ENCODE measurements around the gene EMC9.

EMC9 gene

GRCh38 chr14:24098927-24099813 lies 42.2 kb downstream of the EMC9 start:
- no peak overlapping the region for H3K4me3 ChIP-seq (ENCODE audit: low read depth, low read length)

GRCh38 chr14:24098229-24098926 lies 43.0 kb downstream of the EMC9 start:
- no peak for TF ChIP-seq CTCF (IDR thresholded peaks at IDR 0.05; ENCODE audit: borderline replicate concordance, insufficient read depth, low read depth, low read length)
- no peak overlapping the region for H3K4me3 ChIP-seq (ENCODE audit: low read depth, low read length)

More at GRCh38 chr14:24098927-24099813, 42.2 kb downstream of the EMC9 start:
- TF ChIP-seq CTCF (IDR thresholded peaks at IDR 0.05; ENCODE audit: borderline replicate concordance, insufficient read depth, low read depth, low read length), result no peak

- no peak overlapping the region for H3K4me3 ChIP-seq (ENCODE audit: low read depth, low read length)
- TF ChIP-seq CTCF (IDR thresholded peaks at IDR 0.05; ENCODE audit: borderline replicate concordance, insufficient read depth, low read depth, low read length), result no peak
Observed at GRCh38 chr14:24096545-24097181, 44.7 kb downstream of the EMC9 start.

- TF ChIP-seq CTCF (IDR thresholded peaks at IDR 0.05; ENCODE audit: borderline replicate concordance, insufficient read depth, low read depth, low read length), result no peak
- peak overlapping the region; percentile 73 for H3K4me3 ChIP-seq (ENCODE audit: low read depth, low read length)
Observed at GRCh38 chr14:24095271-24096068, 45.9 kb downstream of the EMC9 start.

GRCh38 chr14:24094841-24095270 lies 46.5 kb downstream of the EMC9 start:
- no peak for TF ChIP-seq CTCF (IDR thresholded peaks at IDR 0.05; ENCODE audit: borderline replicate concordance, insufficient read depth, low read depth, low read length)
- peak overlapping the region; percentile 73 for H3K4me3 ChIP-seq (ENCODE audit: low read depth, low read length)
